PC-9 (cell line): ENCODE results near the gene KIAA0232. TPM values are rescaled to one million over a fixed set of nuclear protein-coding genes. Genes with fewer than 3 reads are reported as not detected.
A peak's percentile ranks its signal among the peaks of the same experiment; 100 is the strongest.
"Not testable (repeated sequence)": the region's sequence is repeated elsewhere in the genome, so short reads cannot be mapped to it uniquely, and the experiment has no call there.

ENCODE experiments used
- BruUV-seq: library from RNA; stranded (reverse); fragments of 400-500 nt; replicated peaks from 2 replicates; lab custom pipeline; 2021; lab: Mats Ljungman, UMichigan
- CTCF ChIA-PET: fragments of 300-600 bp; sonication (Branson Sonifier 250); formaldehyde crosslinking; loops from one replicate; lab custom pipeline; 2022; ENCODE audit warnings: antibody characterized with exemption; lab: Charles Lee
- POLR2A ChIA-PET: fragments of 300-600 bp; sonication (Branson Sonifier 250); formaldehyde crosslinking; loops from one replicate; lab custom pipeline; 2022; ENCODE audit warnings: antibody characterized with exemption; ENCODE audit not compliant: unreplicated experiment; lab: Charles Lee
- DNase-seq, 2 experiments: peaks; one replicate each; pipeline versions ENCODE4 v3.0.0 to v3.0.0-alpha.2; 2015 to 2022; ENCODE audit warnings: mixed read lengths in 1 of 2
- H2AFZ ChIP-seq: fragments of 200-600 bp; sonication (generic); 2 replicates; pipeline ENCODE4 v1.8.1; 2017; ENCODE audit warnings: antibody characterized with exemption
- H3F3A ChIP-seq: fragments of 200-600 bp; sonication (generic); 2 replicates; pipeline ENCODE4 v1.8.1; 2017; ENCODE audit warnings: antibody characterized with exemption, mild to moderate bottlenecking, low read depth; ENCODE audit not compliant: insufficient read depth
- H3K27ac ChIP-seq: fragments of 200-600 bp; sonication (generic); 2 replicates; pipeline ENCODE4 v1.6.1; 2016; ENCODE audit warnings: mixed run types
- H3K27me3 ChIP-seq: fragments of 200-600 bp; sonication (generic); 2 replicates; pipeline ENCODE4 v1.6.1; 2016; ENCODE audit warnings: low read depth, mixed run types; ENCODE audit not compliant: insufficient read depth
- H3K36me3 ChIP-seq: fragments of 200-600 bp; sonication (generic); 2 replicates; pipeline ENCODE4 v1.6.1; 2016; ENCODE audit warnings: low read depth, mixed run types
- H3K4me1 ChIP-seq: fragments of 200-600 bp; sonication (generic); replicated peaks from 2 replicates; pipeline ENCODE4 v1.6.1; 2016; ENCODE audit warnings: mixed run types; ENCODE audit not compliant: insufficient read depth
- H3K4me2 ChIP-seq: fragments of 200-600 bp; sonication (generic); 2 replicates; pipeline ENCODE4 v1.6.1; 2017; ENCODE audit warnings: mixed run types
- H3K4me3 ChIP-seq: fragments of 200-600 bp; sonication (generic); 2 replicates; pipeline ENCODE4 v1.6.1; 2016; ENCODE audit warnings: mixed run types
- H3K79me2 ChIP-seq: fragments of 200-600 bp; sonication (generic); 2 replicates; pipeline ENCODE4 v1.6.1; 2017; ENCODE audit warnings: low read depth, mixed run types
- H3K9me2 ChIP-seq: fragments of 200-600 bp; sonication (generic); 2 replicates; pipeline ENCODE4 v1.8.1; 2017; ENCODE audit warnings: mild to moderate bottlenecking; ENCODE audit not compliant: insufficient read depth
- H3K9me3 ChIP-seq: fragments of 200-600 bp; sonication (generic); 2 replicates; pipeline ENCODE4 v1.8.1; 2016; ENCODE audit warnings: low read depth; ENCODE audit not compliant: insufficient read depth
- H4K20me1 ChIP-seq: fragments of 200-600 bp; sonication (generic); 2 replicates; pipeline ENCODE4 v1.8.1; 2017; ENCODE audit not compliant: insufficient read depth
- EZH2 ChIP-seq: fragments of 200-600 bp; sonication (generic); IDR thresholded peaks from 2 replicates; pipeline ENCODE4 v1.8.0; 2017; ENCODE audit warnings: antibody characterized with exemption, low read depth
- intact Hi-C: fragments of 100-400 bp; cut with micrococcal nuclease; formaldehyde crosslinking; loops from one replicate; pipeline ENCODE4 v1.10.0; 2022; ENCODE audit not compliant: unreplicated experiment
- total RNA-seq: library from RNA; stranded (reverse); gene quantifications from 2 replicates; pipeline ENCODE4 v1.2.3, GENCODE V29; 2021
- TF ChIP-seq, protein P1 (sequence below): fragments of 200-600 bp; sonication (generic); conservative IDR thresholded peaks from 2 replicates; pipeline ENCODE4 v1.6.1; 2017; ENCODE audit warnings: mixed run types, antibody characterized with exemption, mild to moderate bottlenecking, moderate library complexity

The KIAA0232 gene
- total RNA-seq, 1 experiment from 2014 or later = 24.7 TPM

GRCh38 chr4:6791796-6792195 is 9.3 kb downstream of the KIAA0232 start:
- intact Hi-C loops, CTCF ChIA-PET, H3K9me3 ChIP-seq, H3K27me3 ChIP-seq, H3K36me3 ChIP-seq, H3K4me1 ChIP-seq, DNase-seq, H3K27ac ChIP-seq, H2AFZ ChIP-seq, BruUV-seq, H3K4me2 ChIP-seq, H3K4me3 ChIP-seq, H3K9me2 ChIP-seq: not testable (repeated sequence)
- Histone ChIP-seq H4K20me1 (peaks cover 54% of the 10 kb centered on the region), H3F3A (peaks cover 13% of the 10 kb centered on the region; the same call in 1 of the 2 replicates), H3K79me2 (peaks cover 97% of the 10 kb centered on the region)
- POLR2A ChIA-PET = interaction anchor here (0.7 kb wide), 1 partner anchor 18 kb away, joined by 12 read pairs; no protein-coding TSS in a partner anchor

DNA sequence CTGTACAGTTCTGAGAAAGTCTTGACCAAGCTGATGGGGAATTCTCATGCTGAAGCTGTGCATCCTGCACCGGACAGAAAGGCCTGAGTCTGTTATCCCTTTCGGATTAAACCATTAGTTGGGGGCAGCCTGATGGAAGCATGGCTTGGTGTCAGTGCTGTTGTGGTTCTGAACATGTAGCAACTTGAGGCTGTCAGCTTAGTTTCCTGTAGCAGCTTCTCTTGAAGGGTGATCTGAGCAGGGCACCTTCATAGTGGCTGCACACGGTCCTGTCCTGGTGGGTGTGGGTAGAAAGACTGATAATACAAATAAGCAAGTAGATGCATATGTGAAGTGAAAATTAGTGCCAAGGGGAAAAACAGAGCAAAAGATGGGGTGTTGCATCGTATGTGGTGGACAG is 11.7 kb downstream of the KIAA0232 start:
- Histone ChIP-seq H3K9me3 (no peaks in the 10 kb centered on the region), H3K36me3 (peaks cover 3% of the 10 kb centered on the region; the same call in 1 of the 2 replicates), H3K27me3 (no peaks in the 10 kb centered on the region), H3K79me2 (peaks cover 95% of the 10 kb centered on the region), H4K20me1 (peaks cover 47% of the 10 kb centered on the region), H3K4me1 (peaks cover 13% of the 10 kb centered on the region), H2AFZ (no peak overlapping the region), H3K9me2 (no peaks in the 10 kb centered on the region), H3K4me2 (no peak overlapping the region), H3K4me3 (no peak overlapping the region), H3F3A (peaks cover 21% of the 10 kb centered on the region; the same call in 1 of the 2 replicates), H3K27ac (no peak overlapping the region)
- POLR2A ChIA-PET = no interaction called here
- CTCF ChIA-PET = no interaction called here
- no TSS peak for BruUV-seq
- no peak for DNase-seq
- intact Hi-C loops = no loop called here
- TF ChIP-seq EZH2 = no peak
- TF ChIP-seq, protein P1, sequence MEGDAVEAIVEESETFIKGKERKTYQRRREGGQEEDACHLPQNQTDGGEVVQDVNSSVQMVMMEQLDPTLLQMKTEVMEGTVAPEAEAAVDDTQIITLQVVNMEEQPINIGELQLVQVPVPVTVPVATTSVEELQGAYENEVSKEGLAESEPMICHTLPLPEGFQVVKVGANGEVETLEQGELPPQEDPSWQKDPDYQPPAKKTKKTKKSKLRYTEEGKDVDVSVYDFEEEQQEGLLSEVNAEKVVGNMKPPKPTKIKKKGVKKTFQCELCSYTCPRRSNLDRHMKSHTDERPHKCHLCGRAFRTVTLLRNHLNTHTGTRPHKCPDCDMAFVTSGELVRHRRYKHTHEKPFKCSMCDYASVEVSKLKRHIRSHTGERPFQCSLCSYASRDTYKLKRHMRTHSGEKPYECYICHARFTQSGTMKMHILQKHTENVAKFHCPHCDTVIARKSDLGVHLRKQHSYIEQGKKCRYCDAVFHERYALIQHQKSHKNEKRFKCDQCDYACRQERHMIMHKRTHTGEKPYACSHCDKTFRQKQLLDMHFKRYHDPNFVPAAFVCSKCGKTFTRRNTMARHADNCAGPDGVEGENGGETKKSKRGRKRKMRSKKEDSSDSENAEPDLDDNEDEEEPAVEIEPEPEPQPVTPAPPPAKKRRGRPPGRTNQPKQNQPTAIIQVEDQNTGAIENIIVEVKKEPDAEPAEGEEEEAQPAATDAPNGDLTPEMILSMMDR = no peak

- no TSS peak for BruUV-seq
Observed at GRCh38 chr4:6795821-6796220, 13.3 kb downstream of the KIAA0232 start.

GRCh38 chr4:6797368-6797767 is 14.8 kb downstream of the KIAA0232 start:
- H3K9me3 ChIP-seq, BruUV-seq: not testable (repeated sequence)

More at GRCh38 chr4:6795821-6796220, 13.3 kb downstream of the KIAA0232 start:
- Histone ChIP-seq H3K27ac (no peak overlapping the region), H4K20me1 (peaks cover 43% of the 10 kb centered on the region), H3F3A (peaks cover 21% of the 10 kb centered on the region; the same call in 1 of the 2 replicates), H3K4me2 (no peak overlapping the region), H3K27me3 (no peaks in the 10 kb centered on the region), H3K79me2 (peaks cover 97% of the 10 kb centered on the region), H3K4me1 (peaks cover 16% of the 10 kb centered on the region), H3K36me3 (peaks cover 3% of the 10 kb centered on the region; the same call in 1 of the 2 replicates), H3K9me3 (no peaks in the 10 kb centered on the region), H3K9me2 (no peaks in the 10 kb centered on the region), H2AFZ (no peak overlapping the region), H3K4me3 (no peak overlapping the region)
- TF ChIP-seq EZH2 = no peak
- TF ChIP-seq, protein P1 = no peak
- ChIA-PET POLR2A (no interaction called here), CTCF (no interaction called here)
- DNase-seq = no peak
- intact Hi-C loops = no loop called here

More at GRCh38 chr4:6797368-6797767, 14.8 kb downstream of the KIAA0232 start:
- peak in 1 of 2 experiments; percentile 14 for DNase-seq
- H3K4me1 ChIP-seq = peaks cover 16% of the 10 kb centered on the region
- H3K27me3 ChIP-seq, H3K9me2 ChIP-seq, intact Hi-C loops, H3K36me3 ChIP-seq, H3K4me3 ChIP-seq, H3K4me2 ChIP-seq, H2AFZ ChIP-seq: not testable (repeated sequence)
- CTCF ChIA-PET = interaction anchor here (0.6 to 0.9 kb wide), 3 partner anchors 77 to 177 kb away, joined by 3 to 4 read pairs (median 3); no protein-coding TSS in a partner anchor
- peaks cover 97% of the 10 kb centered on the region for H3K79me2 ChIP-seq
- peak overlapping the region; percentile 34 for H3K27ac ChIP-seq
- POLR2A ChIA-PET = interaction anchor here (0.6 to 1.0 kb wide), 2 partner anchors 46 to 65 kb away, joined by 4 to 21 read pairs; no protein-coding TSS in a partner anchor
- peaks cover 21% of the 10 kb centered on the region; the same call in 1 of the 2 replicates for H3F3A ChIP-seq
- H4K20me1 ChIP-seq = peaks cover 49% of the 10 kb centered on the region
